Thyroid gland (tissue), 4 donors: ENCODE measurements around the gene PRPF19.

ENCODE experiments used
- POLR2A ChIP-seq, 2 donors: fragments of 450-650 bp; IDR thresholded peaks; one replicate each; pipeline ENCODE4 v1.6.1; 2017; ENCODE audit warnings: antibody characterized with exemption in 2 of 2, mild to moderate bottlenecking in 2 of 2, moderate library complexity in 1 of 2
- TF ChIP-seq, protein P1 (sequence below), 6 experiments: fragments of 200-600 bp in 3 of 6; fragments of 450-650 bp in 3 of 6; sonication (generic) in 3 of 6; IDR thresholded peaks; one replicate each; pipeline ENCODE4 v1.5.1; 2016 to 2019; ENCODE audit warnings: antibody characterized with exemption in 6 of 6, mild to moderate bottlenecking in 2 of 6, inconsistent platforms in 1 of 6, moderate library complexity in 1 of 6

DNA sequence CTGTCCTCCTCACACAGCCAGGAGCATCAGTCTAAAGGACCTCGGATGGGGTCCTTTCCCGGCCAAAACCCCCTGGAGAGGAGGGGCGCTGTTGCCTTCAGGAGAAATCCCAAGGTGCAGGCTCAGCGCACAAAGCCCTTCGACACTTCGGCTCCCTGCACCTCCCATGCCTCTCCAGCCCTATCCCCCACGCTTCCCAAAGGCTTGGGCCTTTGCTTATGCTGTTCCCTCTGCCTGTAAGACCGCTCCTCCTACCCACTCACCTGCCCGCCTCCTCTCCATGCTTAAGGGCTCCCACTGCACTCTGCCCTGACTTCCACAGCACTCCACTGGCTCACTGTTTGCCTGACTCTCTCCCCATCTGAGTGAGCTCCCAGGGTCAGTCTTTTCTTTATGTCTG, 32.1 kb upstream of the PRPF19 start:
- no peak for TF ChIP-seq POLR2A (IDR thresholded peaks at IDR 0.05)
- TF ChIP-seq, protein P1, sequence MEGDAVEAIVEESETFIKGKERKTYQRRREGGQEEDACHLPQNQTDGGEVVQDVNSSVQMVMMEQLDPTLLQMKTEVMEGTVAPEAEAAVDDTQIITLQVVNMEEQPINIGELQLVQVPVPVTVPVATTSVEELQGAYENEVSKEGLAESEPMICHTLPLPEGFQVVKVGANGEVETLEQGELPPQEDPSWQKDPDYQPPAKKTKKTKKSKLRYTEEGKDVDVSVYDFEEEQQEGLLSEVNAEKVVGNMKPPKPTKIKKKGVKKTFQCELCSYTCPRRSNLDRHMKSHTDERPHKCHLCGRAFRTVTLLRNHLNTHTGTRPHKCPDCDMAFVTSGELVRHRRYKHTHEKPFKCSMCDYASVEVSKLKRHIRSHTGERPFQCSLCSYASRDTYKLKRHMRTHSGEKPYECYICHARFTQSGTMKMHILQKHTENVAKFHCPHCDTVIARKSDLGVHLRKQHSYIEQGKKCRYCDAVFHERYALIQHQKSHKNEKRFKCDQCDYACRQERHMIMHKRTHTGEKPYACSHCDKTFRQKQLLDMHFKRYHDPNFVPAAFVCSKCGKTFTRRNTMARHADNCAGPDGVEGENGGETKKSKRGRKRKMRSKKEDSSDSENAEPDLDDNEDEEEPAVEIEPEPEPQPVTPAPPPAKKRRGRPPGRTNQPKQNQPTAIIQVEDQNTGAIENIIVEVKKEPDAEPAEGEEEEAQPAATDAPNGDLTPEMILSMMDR (IDR thresholded peaks at IDR 0.05), result no peak
